Measurements from ENCODE around the gene IL10RB. TPM values are rescaled to one million over a fixed set of nuclear protein-coding genes. Genes with fewer than 3 reads are reported as not detected.
"Not testable (repeated sequence)": the region's sequence is repeated elsewhere in the genome, so short reads cannot be mapped to it uniquely, and the experiment has no call there.

IL10RB gene
- total RNA-seq, 2 donors from 2014 or later: 17.0 to 18.9 TPM

GRCh38 chr21:33234635-33235520, 31.3 kb upstream of the IL10RB start:
- Mint-ChIP-seq H3K4me3 (peak overlapping the region; percentile 49), H3K27ac (peak overlapping the region; percentile 97), H3K27me3 (no peaks in the 10 kb centered on the region), H3K36me3 (ENCODE audit: low read depth) (peaks cover 14% of the 10 kb centered on the region), H3K4me1 (peaks cover 54% of the 10 kb centered on the region)
- no peaks in the 10 kb centered on the region for H3K9me3 ChIP-seq (ENCODE audit: control insufficient read depth, low read length, poor library complexity, severe bottlenecking)
- ATAC-seq (no peak), DNase-seq (no peak)

GRCh38 chr21:33236013-33236686, 30.0 kb upstream of the IL10RB start:
- no peak for DNase-seq
- Mint-ChIP-seq H3K4me1 (peaks cover 62% of the 10 kb centered on the region), H3K27me3 (no peaks in the 10 kb centered on the region), H3K36me3 (ENCODE audit: low read depth) (peaks cover 14% of the 10 kb centered on the region), H3K27ac (peak overlapping the region; percentile 97), H3K4me3 (peak overlapping the region; percentile 65)
- no peak for ATAC-seq
- no peaks in the 10 kb centered on the region for H3K9me3 ChIP-seq (ENCODE audit: control insufficient read depth, low read length, poor library complexity, severe bottlenecking)

- H3K36me3 Mint-ChIP-seq (ENCODE audit: low read depth): peaks cover 14% of the 10 kb centered on the region
- ATAC-seq (no peak), DNase-seq (no peak)
- H3K27me3 Mint-ChIP-seq: no peaks in the 10 kb centered on the region
- H3K9me3 ChIP-seq (ENCODE audit: control insufficient read depth, low read length, poor library complexity, severe bottlenecking): no peaks in the 10 kb centered on the region
- peak overlapping the region; percentile 97 for H3K27ac Mint-ChIP-seq
- H3K4me3 Mint-ChIP-seq: peak overlapping the region; percentile 65
- H3K4me1 Mint-ChIP-seq: peaks cover 64% of the 10 kb centered on the region
Observed at GRCh38 chr21:33236766-33237165, 29.4 kb upstream of the IL10RB start.

- ATAC-seq (peak; percentile 22), DNase-seq (no peak)
- H3K27me3 Mint-ChIP-seq: no peaks in the 10 kb centered on the region
- peak overlapping the region; percentile 84 for H3K4me3 Mint-ChIP-seq
- H3K27ac Mint-ChIP-seq: peak overlapping the region; percentile 97
- H3K4me1 Mint-ChIP-seq: peaks cover 62% of the 10 kb centered on the region
- no peaks in the 10 kb centered on the region for H3K9me3 ChIP-seq (ENCODE audit: control insufficient read depth, low read length, poor library complexity, severe bottlenecking)
- peaks cover 16% of the 10 kb centered on the region for H3K36me3 Mint-ChIP-seq (ENCODE audit: low read depth)
Observed at GRCh38 chr21:33237486-33237885, 28.7 kb upstream of the IL10RB start.

GRCh38 chr21:33238146-33238545, 28.0 kb upstream of the IL10RB start:
- no peaks in the 10 kb centered on the region for H3K27me3 Mint-ChIP-seq
- peaks cover 10% of the 10 kb centered on the region for H3K36me3 Mint-ChIP-seq (ENCODE audit: low read depth)
- no peaks in the 10 kb centered on the region for H3K9me3 ChIP-seq (ENCODE audit: control insufficient read depth, low read length, poor library complexity, severe bottlenecking)
- H3K4me3 Mint-ChIP-seq: peak overlapping the region; percentile 84
- ATAC-seq: peak; percentile 11
- H3K27ac Mint-ChIP-seq: peak overlapping the region; percentile 97
- DNase-seq: no peak
- H3K4me1 Mint-ChIP-seq: peaks cover 56% of the 10 kb centered on the region

- ATAC-seq (peak; percentile 72), DNase-seq (no peak)
- H3K9me3 ChIP-seq (ENCODE audit: control insufficient read depth, low read length, poor library complexity, severe bottlenecking): no peaks in the 10 kb centered on the region
- no peaks in the 10 kb centered on the region for H3K27me3 Mint-ChIP-seq
- peaks cover 12% of the 10 kb centered on the region for H3K36me3 Mint-ChIP-seq (ENCODE audit: low read depth)
- H3K4me1 Mint-ChIP-seq: peaks cover 59% of the 10 kb centered on the region
- peak overlapping the region; percentile 97 for H3K27ac Mint-ChIP-seq
- peak overlapping the region; percentile 84 for H3K4me3 Mint-ChIP-seq
Observed at GRCh38 chr21:33238565-33239255, 27.5 kb upstream of the IL10RB start.

GRCh38 chr21:33239559-33240127, 26.5 kb upstream of the IL10RB start:
- H3K27me3 Mint-ChIP-seq; ATAC-seq; H3K36me3 Mint-ChIP-seq (ENCODE audit: low read depth); H3K9me3 ChIP-seq (ENCODE audit: control insufficient read depth, low read length, poor library complexity, severe bottlenecking); DNase-seq: not testable (repeated sequence)
- Mint-ChIP-seq H3K4me1 (peaks cover 63% of the 10 kb centered on the region), H3K4me3 (peak overlapping the region; percentile 84), H3K27ac (peak overlapping the region; percentile 97)

GRCh38 chr21:33240404-33240803, 25.8 kb upstream of the IL10RB start:
- Mint-ChIP-seq H3K36me3 (ENCODE audit: low read depth) (peaks cover 13% of the 10 kb centered on the region), H3K27ac (peak overlapping the region; percentile 97), H3K4me3 (peak overlapping the region; percentile 76), H3K27me3 (no peaks in the 10 kb centered on the region), H3K4me1 (peaks cover 66% of the 10 kb centered on the region)
- H3K9me3 ChIP-seq (ENCODE audit: control insufficient read depth, low read length, poor library complexity, severe bottlenecking): no peaks in the 10 kb centered on the region
- ATAC-seq (no peak), DNase-seq (no peak)

- H3K4me3 Mint-ChIP-seq: peak overlapping the region; percentile 61
- H3K27me3 Mint-ChIP-seq: no peaks in the 10 kb centered on the region
- ATAC-seq (peak; percentile 36), DNase-seq (no peak)
- no peaks in the 10 kb centered on the region for H3K9me3 ChIP-seq (ENCODE audit: control insufficient read depth, low read length, poor library complexity, severe bottlenecking)
- H3K4me1 Mint-ChIP-seq: peaks cover 64% of the 10 kb centered on the region
- H3K27ac Mint-ChIP-seq: peak overlapping the region; percentile 21
- H3K36me3 Mint-ChIP-seq (ENCODE audit: low read depth): peaks cover 15% of the 10 kb centered on the region
Observed at GRCh38 chr21:33241846-33242245, 24.3 kb upstream of the IL10RB start.

- not testable (repeated sequence) for H3K4me3 Mint-ChIP-seq; DNase-seq; H3K27me3 Mint-ChIP-seq; H3K9me3 ChIP-seq (ENCODE audit: control insufficient read depth, low read length, poor library complexity, severe bottlenecking); ATAC-seq
- H3K4me1 Mint-ChIP-seq: peaks cover 62% of the 10 kb centered on the region
- H3K27ac Mint-ChIP-seq: peak overlapping the region; percentile 91
- H3K36me3 Mint-ChIP-seq (ENCODE audit: low read depth): peaks cover 18% of the 10 kb centered on the region
Observed at GRCh38 chr21:33242846-33243245, 23.3 kb upstream of the IL10RB start.

- Mint-ChIP-seq H3K36me3 (ENCODE audit: low read depth) (peaks cover 18% of the 10 kb centered on the region), H3K4me3 (peak overlapping the region; percentile 84), H3K27me3 (no peaks in the 10 kb centered on the region), H3K4me1 (peaks cover 59% of the 10 kb centered on the region), H3K27ac (peak overlapping the region; percentile 91)
- ATAC-seq (peak; percentile 60), DNase-seq (no peak)
- H3K9me3 ChIP-seq (ENCODE audit: control insufficient read depth, low read length, poor library complexity, severe bottlenecking): no peaks in the 10 kb centered on the region
Observed at GRCh38 chr21:33244082-33244778, 21.9 kb upstream of the IL10RB start.

GRCh38 chr21:33244779-33245105, 21.4 kb upstream of the IL10RB start:
- peaks cover 60% of the 10 kb centered on the region for H3K4me1 Mint-ChIP-seq
- ATAC-seq: no peak
- H3K36me3 Mint-ChIP-seq (ENCODE audit: low read depth): peaks cover 21% of the 10 kb centered on the region
- no peaks in the 10 kb centered on the region for H3K27me3 Mint-ChIP-seq
- no peaks in the 10 kb centered on the region for H3K9me3 ChIP-seq (ENCODE audit: control insufficient read depth, low read length, poor library complexity, severe bottlenecking)
- no peak for DNase-seq
- H3K27ac Mint-ChIP-seq: peak overlapping the region; percentile 91
- peak overlapping the region; percentile 84 for H3K4me3 Mint-ChIP-seq
